ENCODE results near the gene ERC2. TPM values are rescaled to one million over a fixed set of nuclear protein-coding genes. Genes with fewer than 3 reads are reported as not detected.

Gene ERC2
- polyA plus RNA-seq, 3 donors = not detected

GRCh38 chr3:55659701-55660100, 808.6 kb downstream of the ERC2 start:
- Histone ChIP-seq H3K79me2 (ENCODE audit: insufficient read depth, low read length) (no peaks in the 10 kb centered on the region), H3K4me2 (replicated peaks; ENCODE audit: extremely low read depth, low read length, poor library complexity, severe bottlenecking) (no peak overlapping the region), H2AFZ (ENCODE audit: insufficient read depth, low read depth, low read length, poor library complexity, severe bottlenecking) (no peak overlapping the region), H4K20me1 (ENCODE audit: insufficient read depth, low read length) (no peaks in the 10 kb centered on the region), H3K9ac (ENCODE audit: insufficient read depth, low read length, poor library complexity, severe bottlenecking) (no peak overlapping the region), H3K27ac (ENCODE audit: low read depth in 1 of 2, low read length in 2 of 2) (no peak overlapping the region), H3K4me1 (ENCODE audit: control insufficient read depth in 1 of 2, insufficient read depth in 2 of 2, low read length in 2 of 2) (no peaks in the 10 kb centered on the region), H3K36me3 (replicated peaks in 1 of 2; ENCODE audit: control insufficient read depth in 1 of 2, insufficient read depth in 2 of 2, low read length in 2 of 2) (no peaks in the 10 kb centered on the region), H3K27me3 (ENCODE audit: control insufficient read depth in 2 of 2, insufficient read depth in 2 of 2, low read length in 2 of 2) (no peaks in the 10 kb centered on the region), H3K4me3 (replicated peaks in 1 of 3; ENCODE audit: low read depth in 2 of 3, low read length in 3 of 3) (no peak overlapping the region), H3K9me3 (replicated peaks in 1 of 2; ENCODE audit: control insufficient read depth in 1 of 2, insufficient read depth in 1 of 2, low read length in 2 of 2) (no peaks in the 10 kb centered on the region)
- Mint-ChIP-seq H3K27me3 (ENCODE audit: low read depth in 3 of 3) (peaks cover 0 to 5% (median 5%) of the 10 kb centered on the region in 3 donors), H3K9me3 (peaks cover 0 to 4% (median 0%) of the 10 kb centered on the region in 7 donors), H3K4me3 (no peak overlapping the region), H3K36me3 (no peaks in the 10 kb centered on the region), H3K27ac (no peak overlapping the region), H3K4me1 (no peaks in the 10 kb centered on the region)
- TF ChIP-seq CTCF (IDR thresholded peaks at IDR 0.05) = no peak
- DNase-seq = no peak
- intact Hi-C loops (cut with micrococcal nuclease) = no loop called here
- 100% methylated on average over 1 of the region's 5 CpGs for WGBS (ENCODE audit: insufficient coverage)

- Histone ChIP-seq H3K4me3 (replicated peaks in 1 of 3; ENCODE audit: low read depth in 2 of 3, low read length in 3 of 3) (no peak overlapping the region), H3K27me3 (ENCODE audit: control insufficient read depth in 2 of 2, insufficient read depth in 2 of 2, low read length in 2 of 2) (no peaks in the 10 kb centered on the region), H2AFZ (ENCODE audit: insufficient read depth, low read depth, low read length, poor library complexity, severe bottlenecking) (no peak overlapping the region), H4K20me1 (ENCODE audit: insufficient read depth, low read length) (no peaks in the 10 kb centered on the region), H3K9ac (ENCODE audit: insufficient read depth, low read length, poor library complexity, severe bottlenecking) (no peak overlapping the region), H3K4me2 (replicated peaks; ENCODE audit: extremely low read depth, low read length, poor library complexity, severe bottlenecking) (no peak overlapping the region), H3K36me3 (replicated peaks in 1 of 2; ENCODE audit: control insufficient read depth in 1 of 2, insufficient read depth in 2 of 2, low read length in 2 of 2) (no peaks in the 10 kb centered on the region), H3K4me1 (ENCODE audit: control insufficient read depth in 1 of 2, insufficient read depth in 2 of 2, low read length in 2 of 2) (no peaks in the 10 kb centered on the region), H3K27ac (ENCODE audit: low read depth in 1 of 2, low read length in 2 of 2) (no peak overlapping the region), H3K79me2 (ENCODE audit: insufficient read depth, low read length) (no peaks in the 10 kb centered on the region), H3K9me3 (replicated peaks in 1 of 2; ENCODE audit: control insufficient read depth in 1 of 2, insufficient read depth in 1 of 2, low read length in 2 of 2) (no peaks in the 10 kb centered on the region)
- intact Hi-C loops (cut with micrococcal nuclease) = no loop called here
- peaks cover 0 to 6% (median 5%) of the 10 kb centered on the region in 3 donors for H3K27me3 Mint-ChIP-seq (ENCODE audit: low read depth in 3 of 3)
- no peak for TF ChIP-seq CTCF (IDR thresholded peaks at IDR 0.05)
- H3K9me3 Mint-ChIP-seq = peaks cover 0 to 4% (median 0%) of the 10 kb centered on the region in 7 donors
- no peak overlapping the region for H3K27ac Mint-ChIP-seq
- 86% methylated on average over 6 of the region's 8 CpGs for WGBS (ENCODE audit: insufficient coverage)
- peaks cover 3% of the 10 kb centered on the region for H3K4me1 Mint-ChIP-seq
- H3K36me3 Mint-ChIP-seq = no peaks in the 10 kb centered on the region
- DNase-seq = no peak
- no peak overlapping the region for H3K4me3 Mint-ChIP-seq
These were observed 809.3 kb downstream of the ERC2 start for GRCh38 chr3:55658690-55659562.

All from CD14-positive monocyte (primary cell).